Adrenal gland (tissue), 12 donors: ENCODE data around the gene CCDC144A. TPM values are rescaled to one million over a fixed set of nuclear protein-coding genes. Genes with fewer than 3 reads are reported as not detected.
"Not testable (repeated sequence)": the region's sequence is repeated elsewhere in the genome, so short reads cannot be mapped to it uniquely, and the experiment has no call there.

Experiments used
- DNase-seq, 7 donors: peaks; one replicate each; pipeline ENCODE4 v3.0.0-alpha.2; 2019 to 2020
- H3K27ac ChIP-seq, 5 donors: fragments of 200-600 bp; sonication (generic) in 4 of 5; 1 replicate in 3 of 5; 2 replicates in 2 of 5; pipeline versions ENCODE4 v1.5.1 to v1.8.0; 2016 to 2020; ENCODE audit warnings: mild to moderate bottlenecking in 1 of 5
- H3K27me3 ChIP-seq: fragments of 200-600 bp; 2 replicates; pipeline ENCODE4 v1.8.0; 2021
- H3K36me3 ChIP-seq, 2 donors: fragments of 200-600 bp; replicated peaks in 1 of 2; 1 replicate in 1 of 2; 2 replicates in 1 of 2; pipeline versions ENCODE4 v1.5.1 to v1.8.0; 2018 to 2022
- H3K4me1 ChIP-seq, 2 donors: fragments of 200-600 bp; replicated peaks in 1 of 2; 1 replicate in 1 of 2; 2 replicates in 1 of 2; pipeline versions ENCODE4 v1.5.1 to v1.8.0; 2018 to 2021
- H3K4me3 ChIP-seq, 4 donors: fragments of 200-600 bp; sonication (generic) in 3 of 4; one replicate each; pipeline ENCODE4 v1.5.1; 2016 to 2018
- H3K9me3 ChIP-seq, 3 donors: fragments of 200-600 bp; sonication (generic) in 1 of 3; replicated peaks in 1 of 3; 1 replicate in 2 of 3; 2 replicates in 1 of 3; pipeline versions ENCODE4 v1.5.1 to v1.8.0; 2016 to 2021
- POLR2A ChIP-seq, 2 donors: fragments of 450-650 bp; IDR thresholded peaks; one replicate each; pipeline ENCODE4 v1.6.1; 2017; ENCODE audit warnings: antibody characterized with exemption in 2 of 2, mild to moderate bottlenecking in 2 of 2, moderate library complexity in 1 of 2
- WGBS, 4 donors: extraction: QIAGEN DNeasy Blood & Tissue Kit in 2 of 4; methylation state at CpG; one replicate each; pipeline versions ENCODE4 v1.1.5 to v1.1.7; 2013 to 2017; 5-methylcytosine and 5-hydroxymethylcytosine counted together
- intact Hi-C, 2 donors: fragments of 100-400 bp; cut with DNase I; formaldehyde crosslinking; loops; one replicate each; pipeline versions ENCODE4 v1.14.1 to v1.15.0; 2022 to 2023
- polyA plus RNA-seq, 3 donors: library from polyadenylated mRNA; stranded (reverse); fragments of 200-250 nt in 2 of 3; fragments of 350-450 nt in 1 of 3; fragmentation: Illumina TruSeq in 1 of 3; extraction: RNeasy Lipid Tissue Mini Kit (QIAGEN cat#74804) in 1 of 3; gene quantifications; one replicate each; pipeline ENCODE4 v1.2.3, GENCODE V29; 2013 to 2014
- total RNA-seq, 9 donors: library from RNA; depleted of rRNA in 4 of 9; stranded (reverse); fragments of >200 nt in 4 of 9; fragments of 120-200 nt in 1 of 9; fragmentation: NEBNext Ultra II Directional in 1 of 9; extraction: Animal tissue kit (Norgen Biotek cat#: 25700) in 1 of 9; gene quantifications; one replicate each; pipeline versions ENCODE4 v1.1.0 to v1.2.4, GENCODE V29; 2013 to 2023
- TF ChIP-seq, protein P1 (sequence below), 6 experiments: fragments of 450-650 bp in 4 of 6; fragments of 200-600 bp in 2 of 6; sonication (generic) in 1 of 6; IDR thresholded peaks; 1 replicate in 5 of 6; 2 replicates in 1 of 6; pipeline versions ENCODE4 v1.5.1 to v1.8.0; 2016 to 2021; ENCODE audit warnings: antibody characterized with exemption in 6 of 6, mild to moderate bottlenecking in 2 of 6, moderate library complexity in 1 of 6
- donor health status: healthy with polysubstance abuse.
- donor health status: Bipolar disorder and iron deficiency.
- donor health status: DM: yes; HTN: yes; CAD: no.
- donor health status: DM: no; HTN: no; CAD: no.
- donor health status: DM: no; HTN: no; CAD: no.
- donor health status: DM: yes; HTN: yes; CAD: no.

The CCDC144A gene
- total and polyA plus RNA-seq, 12 donors, result 0.06 to 13.6 (median 2.5) TPM

DNA sequence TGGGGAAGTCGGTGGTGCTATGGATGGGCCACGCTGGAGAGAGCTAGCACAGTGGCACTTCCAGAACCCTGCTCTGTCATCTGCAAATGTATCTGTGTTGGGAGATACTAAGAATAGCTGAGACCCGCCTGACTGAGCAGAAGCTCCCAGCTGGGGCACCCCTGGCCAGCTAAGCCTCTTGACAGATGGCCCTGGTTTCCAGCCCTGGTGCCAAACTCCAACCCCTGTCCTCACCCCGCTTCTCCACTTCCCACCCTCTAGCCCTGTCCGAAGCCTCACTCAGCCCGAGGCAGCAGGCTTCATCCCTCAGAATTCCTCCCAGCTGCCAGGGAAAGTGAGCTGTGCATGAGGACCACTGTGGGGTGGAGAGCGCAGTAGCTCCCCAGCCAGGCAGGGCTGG lies 124.4 kb downstream of the CCDC144A start:
- intact Hi-C loops, result no loop called here
- WGBS, 4 donors, result 74 to 78% (median 74%) methylated on average over 7 of the region's 7 CpGs; no CpG with 5 or more reads in 1 of the 4 donors
- Histone ChIP-seq H3K9me3 (no peaks in the 10 kb centered on the region), H3K36me3 (no peaks in the 10 kb centered on the region), H3K4me1 (no peaks in the 10 kb centered on the region), H3K27ac (no peak overlapping the region), H3K27me3 (no peaks in the 10 kb centered on the region), H3K4me3 (no peak overlapping the region)
- DNase-seq, result no peak
- TF ChIP-seq POLR2A (IDR thresholded peaks at IDR 0.05), result no peak
- TF ChIP-seq, protein P1, sequence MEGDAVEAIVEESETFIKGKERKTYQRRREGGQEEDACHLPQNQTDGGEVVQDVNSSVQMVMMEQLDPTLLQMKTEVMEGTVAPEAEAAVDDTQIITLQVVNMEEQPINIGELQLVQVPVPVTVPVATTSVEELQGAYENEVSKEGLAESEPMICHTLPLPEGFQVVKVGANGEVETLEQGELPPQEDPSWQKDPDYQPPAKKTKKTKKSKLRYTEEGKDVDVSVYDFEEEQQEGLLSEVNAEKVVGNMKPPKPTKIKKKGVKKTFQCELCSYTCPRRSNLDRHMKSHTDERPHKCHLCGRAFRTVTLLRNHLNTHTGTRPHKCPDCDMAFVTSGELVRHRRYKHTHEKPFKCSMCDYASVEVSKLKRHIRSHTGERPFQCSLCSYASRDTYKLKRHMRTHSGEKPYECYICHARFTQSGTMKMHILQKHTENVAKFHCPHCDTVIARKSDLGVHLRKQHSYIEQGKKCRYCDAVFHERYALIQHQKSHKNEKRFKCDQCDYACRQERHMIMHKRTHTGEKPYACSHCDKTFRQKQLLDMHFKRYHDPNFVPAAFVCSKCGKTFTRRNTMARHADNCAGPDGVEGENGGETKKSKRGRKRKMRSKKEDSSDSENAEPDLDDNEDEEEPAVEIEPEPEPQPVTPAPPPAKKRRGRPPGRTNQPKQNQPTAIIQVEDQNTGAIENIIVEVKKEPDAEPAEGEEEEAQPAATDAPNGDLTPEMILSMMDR (IDR thresholded peaks at IDR 0.05), result no peak

DNA sequence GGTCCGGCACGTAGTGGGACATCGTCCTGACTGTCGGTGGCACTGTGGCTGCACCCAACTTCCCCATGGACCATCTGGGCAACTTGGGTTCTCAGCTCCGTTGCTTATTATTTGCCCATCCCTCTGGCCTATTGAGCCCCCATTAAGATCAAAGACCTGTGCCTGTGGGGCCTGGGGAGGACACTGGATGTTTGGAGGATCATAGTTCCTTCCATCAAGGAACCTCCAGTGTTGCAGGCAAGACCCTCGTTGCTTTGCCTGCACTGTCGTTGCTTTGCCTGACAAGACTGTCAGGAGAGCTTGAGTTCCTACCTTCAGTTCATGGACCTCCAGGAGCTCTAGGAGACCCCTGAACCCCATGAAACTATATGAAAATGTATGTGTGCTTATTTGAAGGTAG lies 127.2 kb downstream of the CCDC144A start:
- Histone ChIP-seq H3K36me3 (no peaks in the 10 kb centered on the region), H3K27ac (no peak overlapping the region), H3K4me3 (no peak overlapping the region), H3K9me3 (no peaks in the 10 kb centered on the region), H3K27me3 (no peaks in the 10 kb centered on the region), H3K4me1 (no peaks in the 10 kb centered on the region)
- intact Hi-C loops, result no loop called here
- DNase-seq, result no peak
- no peak for TF ChIP-seq POLR2A (IDR thresholded peaks at IDR 0.05)
- TF ChIP-seq, protein P1 (IDR thresholded peaks at IDR 0.05), result no peak
- WGBS, 4 donors, result 80 to 90% (median 81%) methylated on average over 7 of the region's 7 CpGs; no CpG with 5 or more reads in 1 of the 4 donors

DNA sequence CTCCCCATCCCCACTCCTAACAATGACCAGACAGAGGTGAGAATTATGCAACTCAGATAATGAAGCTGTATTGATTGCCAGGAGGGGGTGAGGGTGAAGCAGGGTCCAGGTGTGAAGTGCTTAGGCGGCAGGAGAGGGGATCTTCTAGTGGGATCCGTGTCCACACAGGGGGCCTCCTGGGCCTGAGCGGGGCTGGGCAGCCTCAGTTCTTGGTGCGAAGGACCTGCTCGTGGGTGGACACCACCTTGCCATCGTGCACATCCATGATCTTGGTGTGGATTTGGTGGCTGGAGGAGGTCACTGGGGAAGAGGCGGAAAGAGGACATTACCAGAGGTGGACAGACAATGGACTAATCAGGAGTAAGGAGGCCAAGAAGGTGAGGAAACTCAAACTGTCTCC lies 127.9 kb downstream of the CCDC144A start:
- DNase-seq, H3K4me3 ChIP-seq, intact Hi-C loops, H3K27ac ChIP-seq, H3K36me3 ChIP-seq, H3K9me3 ChIP-seq, H3K27me3 ChIP-seq, H3K4me1 ChIP-seq: not testable (repeated sequence)
- 76 to 97% (median 83%) methylated on average over 6 to 7 of the region's 7 CpGs for WGBS, 4 donors

- 56 to 100% (median 69%) methylated on average over 1 to 5 of the region's 5 CpGs for WGBS, 4 donors
Measured at GRCh38 chr17:16818340-16818739, 128.3 kb downstream of the CCDC144A start.

More at GRCh38 chr17:16818340-16818739, 128.3 kb downstream of the CCDC144A start:
- H3K4me1 ChIP-seq, result no peaks in the 10 kb centered on the region
- no peak for DNase-seq
- H3K27me3 ChIP-seq, result no peaks in the 10 kb centered on the region
- no peak overlapping the region for H3K27ac ChIP-seq
- no peaks in the 10 kb centered on the region for H3K9me3 ChIP-seq
- no peak overlapping the region for H3K4me3 ChIP-seq
- intact Hi-C loops, result no loop called here
- H3K36me3 ChIP-seq, result no peaks in the 10 kb centered on the region
- TF ChIP-seq, protein P1 (IDR thresholded peaks at IDR 0.05), result no peak
- TF ChIP-seq POLR2A (IDR thresholded peaks at IDR 0.05), result no peak
